DMS53 treated with DMSO at 0.1 percent for 48 hours (cell line): ENCODE measurements around the gene PPP1R13B.
"Not testable (repeated sequence)": the region's sequence is repeated elsewhere in the genome, so short reads cannot be mapped to it uniquely, and the experiment has no call there.

Experiments used
- DNase-seq: peaks from one replicate; lab custom pipeline; 2025; ENCODE audit not compliant: unreplicated experiment; lab: John Stamatoyannopoulos, UW

Gene PPP1R13B

DNA sequence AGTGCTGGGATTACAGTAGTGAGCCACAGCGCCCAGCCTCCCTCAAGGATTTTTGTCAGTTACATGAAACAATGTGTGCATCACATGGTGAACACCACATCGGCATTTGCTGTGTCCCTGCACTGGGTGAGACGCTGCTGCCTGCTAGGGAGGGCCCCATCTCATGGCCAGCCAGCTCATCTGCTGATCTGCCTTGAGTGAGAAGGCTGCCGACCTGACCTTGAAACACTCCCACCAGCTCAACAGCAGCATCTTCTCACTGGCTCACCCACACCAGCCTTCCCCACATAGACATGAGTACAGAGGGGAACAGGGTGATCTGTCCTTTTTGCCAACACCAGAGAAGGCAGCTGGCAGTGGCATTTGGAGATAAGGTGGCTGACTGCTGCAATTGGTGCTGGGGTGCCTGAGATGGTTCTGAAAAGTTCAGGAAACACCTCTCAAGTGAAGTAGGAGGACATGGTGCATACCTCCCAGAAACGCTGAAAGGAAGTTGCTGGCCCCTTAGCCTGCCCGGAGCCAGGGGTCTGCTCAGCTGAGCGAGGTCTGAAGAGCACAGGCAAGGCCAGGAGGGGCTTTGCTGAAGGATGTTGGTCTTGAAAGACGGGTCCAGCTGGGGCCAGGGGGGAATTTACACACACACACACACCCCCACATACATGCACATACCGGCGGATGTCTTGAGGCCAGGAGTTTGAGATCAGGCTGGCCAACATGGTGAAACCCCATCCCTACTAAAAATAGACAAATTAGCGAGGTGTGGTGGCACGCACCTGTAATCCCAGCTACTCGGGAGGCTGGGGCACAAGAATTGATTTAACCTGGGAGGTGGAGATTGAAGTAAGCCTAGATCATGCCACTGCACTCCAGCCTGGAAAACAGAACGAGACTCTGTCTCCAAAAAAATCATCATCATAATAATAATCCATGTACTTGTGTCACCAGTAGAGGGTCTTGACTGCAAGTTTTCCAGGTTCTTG is 14.3 kb upstream of the PPP1R13B start:
- no peak for DNase-seq

DNA sequence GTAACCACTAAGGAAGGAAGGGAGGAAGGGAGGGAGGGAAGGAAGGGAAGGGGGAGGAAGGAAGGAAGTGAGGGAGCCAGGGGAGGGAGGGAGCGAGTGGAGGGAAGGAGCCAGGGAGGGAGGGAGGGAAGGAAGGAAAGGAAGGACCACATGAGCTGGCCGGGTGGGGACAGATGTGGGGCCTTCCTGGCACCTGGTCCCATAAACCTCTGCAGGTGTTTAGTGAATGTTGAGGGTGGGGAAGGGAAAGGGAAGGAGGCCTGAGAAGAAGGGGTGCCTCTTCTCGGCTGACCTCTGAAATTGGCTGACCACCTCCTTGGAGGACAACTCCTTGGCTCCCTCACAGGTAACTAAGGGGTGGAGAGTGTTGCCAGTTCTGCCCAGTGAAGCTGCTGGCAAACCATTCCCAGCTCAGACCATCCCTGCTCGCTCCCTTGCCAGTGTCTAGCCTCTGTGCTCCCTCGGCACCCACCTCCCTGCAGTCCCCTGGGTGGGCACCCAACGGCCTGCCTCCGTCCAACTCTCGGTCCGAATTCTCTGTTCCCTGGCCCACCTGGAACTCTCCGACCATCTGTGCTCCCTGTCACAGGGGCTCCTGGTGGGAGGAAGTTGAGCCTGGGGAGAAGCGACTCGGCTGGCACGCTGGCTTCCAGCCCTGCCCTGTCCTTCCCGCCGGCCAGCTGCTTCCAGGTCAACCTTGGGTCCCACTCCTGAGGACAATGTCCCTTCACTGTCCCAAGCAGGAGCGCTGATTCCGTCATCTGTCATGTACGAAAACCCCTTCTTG is 12.2 kb upstream of the PPP1R13B start:
- DNase-seq: no peak

DNA sequence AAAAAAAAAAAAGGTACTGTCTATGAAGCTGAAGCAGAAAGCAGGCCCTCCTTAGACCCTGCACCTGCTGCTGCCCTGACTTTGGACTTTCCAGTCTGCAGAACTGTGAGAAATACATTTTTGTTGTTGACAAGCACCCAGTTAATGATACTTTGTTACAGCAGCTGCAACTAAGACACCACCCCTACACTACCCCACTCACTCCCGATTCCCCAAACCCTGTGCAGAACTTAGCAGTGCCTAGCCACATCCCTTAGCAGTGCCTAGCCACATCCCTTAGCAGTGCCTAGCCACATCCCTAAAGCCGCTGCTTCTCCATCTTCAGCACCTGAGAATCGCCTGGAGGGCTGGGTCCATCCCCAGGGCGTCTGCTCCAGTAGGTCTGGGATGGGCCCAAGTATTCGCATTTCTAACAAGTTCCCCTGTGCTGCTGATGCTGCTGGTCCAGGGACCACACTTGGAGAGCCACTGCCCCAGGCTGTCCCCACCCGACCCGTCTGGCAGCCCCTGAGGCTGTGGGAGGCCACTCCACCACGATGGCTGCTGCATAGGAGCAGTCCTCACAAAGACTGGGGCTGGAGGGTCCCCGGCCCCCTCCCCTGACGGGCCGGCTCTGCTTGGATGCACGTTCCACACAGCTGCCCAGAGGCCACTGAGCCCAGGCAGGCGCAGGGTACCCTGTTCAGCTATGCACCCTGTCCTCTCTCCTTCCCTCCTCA is 10.8 kb upstream of the PPP1R13B start:
- DNase-seq: no peak

DNA sequence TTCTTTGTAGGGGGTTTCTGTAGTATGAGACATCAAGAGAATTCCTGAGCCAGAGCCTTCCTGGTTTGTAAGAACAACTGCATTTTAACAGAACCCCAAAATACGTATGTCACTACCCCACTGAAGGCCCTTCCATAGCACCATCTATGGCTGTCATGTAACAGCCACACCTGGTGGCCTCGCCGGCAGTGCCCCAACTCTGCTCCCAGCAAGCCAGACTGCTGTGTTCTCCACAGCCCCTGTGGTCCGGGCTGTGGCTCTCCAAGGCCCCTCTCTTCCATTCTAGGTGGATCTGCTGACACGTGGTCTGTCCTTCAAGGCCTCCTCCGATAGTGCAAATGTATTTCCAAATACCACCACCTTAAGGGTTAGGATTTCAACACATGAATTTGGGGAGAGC is 9.9 kb upstream of the PPP1R13B start:
- DNase-seq: no peak

DNA sequence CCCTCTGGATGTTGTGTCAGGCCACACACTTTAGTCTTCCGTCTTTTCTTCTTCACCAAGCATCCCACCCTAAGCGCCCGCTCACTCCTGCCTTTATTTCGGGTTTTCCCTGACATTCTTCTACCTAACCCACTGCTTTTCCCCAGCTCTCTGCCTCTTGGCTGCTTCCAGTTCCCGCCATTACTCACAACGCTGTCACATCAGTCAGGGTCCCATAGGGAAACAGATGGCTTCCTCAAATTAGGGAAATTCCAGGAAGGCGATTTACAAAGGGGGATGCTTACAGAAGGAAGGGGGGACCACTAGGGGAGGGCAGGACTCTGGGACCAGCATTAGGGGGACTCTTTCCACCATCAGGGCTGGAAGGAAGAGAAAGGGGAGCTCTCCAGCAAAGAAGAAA is 9.2 kb upstream of the PPP1R13B start:
- no peak for DNase-seq

DNA sequence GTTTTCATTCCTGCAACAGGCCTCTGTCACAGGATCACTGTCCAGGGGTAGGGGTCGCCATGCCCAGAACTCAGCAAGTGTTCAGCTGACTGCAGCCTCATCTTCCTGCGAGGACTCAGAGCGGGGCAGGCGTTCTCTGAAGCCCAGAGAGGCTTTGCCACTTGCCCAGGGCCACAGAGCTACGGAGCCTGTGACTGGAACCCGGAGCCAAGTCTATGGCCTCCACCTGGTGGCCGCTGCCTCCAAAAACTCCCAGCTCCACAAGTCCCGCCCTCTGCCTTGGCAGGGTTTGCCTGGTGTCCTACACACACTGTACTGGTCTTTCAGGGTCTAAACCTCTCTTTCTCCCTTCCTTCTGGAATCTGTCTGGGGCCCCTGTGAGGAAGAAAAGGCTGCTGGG is 8.7 kb upstream of the PPP1R13B start:
- DNase-seq: no peak

DNA sequence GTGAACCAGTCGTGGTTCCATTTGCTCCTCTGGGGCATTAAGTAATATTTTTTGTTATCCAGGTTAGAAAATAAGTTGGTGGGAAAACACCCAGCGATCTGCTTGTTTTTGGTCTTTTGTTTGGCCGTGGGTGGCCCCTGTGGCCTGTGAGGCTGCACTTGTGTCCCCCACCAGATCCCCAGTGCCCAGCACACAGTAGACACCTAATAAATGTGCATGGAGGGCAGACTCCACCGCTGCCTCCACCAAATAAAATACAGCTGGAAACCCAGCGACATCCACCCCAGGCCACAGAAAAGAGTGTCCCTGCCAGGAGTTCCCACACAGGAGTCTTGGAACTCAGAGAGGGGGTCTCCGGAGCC is 8.3 kb upstream of the PPP1R13B start:
- no peak for DNase-seq

DNA sequence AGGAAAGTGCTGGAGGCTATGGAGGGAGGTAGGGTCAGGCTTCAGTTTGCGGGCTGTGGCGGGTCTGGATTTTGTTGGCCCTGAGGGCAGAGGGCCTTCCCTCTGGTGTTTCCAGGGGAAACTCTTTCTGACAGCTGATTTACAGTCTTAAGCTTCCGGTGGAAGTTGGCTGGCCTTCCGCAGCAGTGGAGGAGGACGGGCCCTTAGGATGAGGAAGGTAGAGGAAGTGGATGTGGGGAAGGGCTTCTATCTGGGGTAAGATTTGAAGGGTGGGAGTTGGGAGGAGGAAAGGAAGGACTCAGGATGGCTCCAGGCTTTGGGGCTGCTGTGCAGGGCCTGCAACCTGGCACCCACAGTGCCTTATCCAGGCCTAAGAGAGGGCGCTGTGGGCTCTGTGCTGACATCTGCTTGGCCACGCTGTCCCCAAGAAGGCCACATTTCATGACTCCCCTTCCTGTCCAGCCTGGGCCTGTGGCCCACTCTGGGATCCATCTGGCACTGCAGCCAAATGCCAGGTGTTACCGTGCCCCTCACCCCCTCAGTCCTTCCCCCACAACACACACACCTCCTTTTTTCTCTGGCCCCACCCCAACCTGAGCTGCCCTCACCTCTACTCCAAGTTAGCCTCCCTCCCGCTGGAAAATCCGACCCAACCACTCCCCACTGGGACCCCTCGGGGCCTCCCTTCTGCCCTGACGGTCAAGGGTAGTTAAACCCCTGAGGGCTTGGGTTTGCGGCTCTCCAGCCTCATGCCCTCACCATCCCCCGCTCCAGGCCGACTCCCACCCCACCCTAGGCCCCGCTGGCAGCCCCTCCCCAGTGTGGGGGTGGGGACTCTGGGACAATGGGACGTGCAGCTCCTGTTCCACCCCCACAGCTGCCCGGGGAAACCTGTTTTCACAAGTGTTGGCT is 7.7 kb upstream of the PPP1R13B start:
- no peak for DNase-seq

DNA sequence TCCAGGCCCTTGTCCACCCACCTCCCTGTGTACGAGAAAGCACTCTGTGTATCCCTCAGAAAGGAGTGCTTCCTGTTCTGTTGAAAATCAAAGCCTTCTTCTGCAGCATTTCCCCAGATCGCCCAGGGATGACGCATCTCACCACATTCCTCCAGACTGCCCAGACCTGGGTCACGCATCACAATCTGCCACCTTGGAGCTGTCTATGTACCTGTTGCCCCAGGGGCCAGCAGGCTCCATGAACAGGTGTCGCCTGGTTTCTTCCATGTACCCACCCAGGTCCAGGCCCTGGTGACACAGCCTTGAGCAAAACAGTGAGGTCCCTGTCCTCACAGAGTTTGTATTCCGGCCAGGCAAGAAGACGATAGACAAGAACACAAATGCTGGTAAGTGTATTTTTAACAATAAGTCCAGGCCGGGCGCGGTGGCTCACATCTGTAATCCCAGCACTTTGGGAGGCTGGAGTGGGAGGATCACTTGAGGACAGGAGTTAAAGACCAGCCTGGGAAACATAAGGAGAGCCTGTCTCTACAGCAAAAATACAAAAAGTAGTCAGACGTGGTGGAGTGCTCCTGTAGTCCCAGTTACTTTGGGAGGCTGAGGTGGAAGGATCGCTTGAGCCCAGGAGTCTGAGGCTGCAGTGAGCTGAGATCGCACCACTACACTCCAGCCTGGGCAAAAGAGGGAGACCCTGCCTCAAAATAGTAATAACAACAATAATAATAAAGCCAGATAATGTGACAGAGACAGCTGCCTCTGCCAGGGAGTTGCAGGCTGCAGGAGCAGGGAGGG is 6.8 kb upstream of the PPP1R13B start:
- no peak for DNase-seq

DNA sequence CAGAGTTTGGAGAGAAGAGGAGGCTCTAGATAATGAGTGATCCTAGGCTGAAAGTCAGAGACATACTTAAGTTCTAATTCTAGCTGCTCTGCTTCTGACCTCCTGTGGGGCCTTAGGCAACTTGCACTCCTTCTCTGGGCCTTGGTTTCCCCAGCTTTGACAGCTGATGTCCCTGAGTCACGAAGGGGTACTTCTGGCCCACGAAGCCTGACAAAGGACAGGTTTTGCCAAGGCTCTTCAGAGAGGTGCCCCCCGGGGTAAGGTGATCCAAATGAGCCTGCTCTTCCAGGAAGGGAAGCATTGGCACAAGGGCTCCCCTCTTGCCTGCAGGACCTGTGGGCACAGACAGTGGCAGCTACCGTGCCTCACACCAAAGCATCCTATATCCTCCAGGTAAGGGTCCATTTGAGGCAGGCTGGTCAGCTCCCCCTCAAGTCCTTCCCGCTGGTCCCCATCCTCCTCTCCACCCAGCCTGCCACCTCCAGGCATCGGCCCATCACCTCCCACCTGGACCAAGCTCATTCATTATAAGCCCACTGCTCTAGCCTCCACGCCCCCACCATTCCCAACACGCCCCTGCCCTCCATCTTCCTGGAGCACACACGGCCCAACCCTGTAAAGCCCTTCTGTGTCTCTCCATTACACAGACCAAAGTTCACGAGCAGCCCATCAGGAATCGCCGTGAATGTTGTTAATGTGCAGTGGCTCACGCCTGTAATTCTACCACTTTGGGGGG is 1.9 kb upstream of the PPP1R13B start:
- DNase-seq: no peak

DNA sequence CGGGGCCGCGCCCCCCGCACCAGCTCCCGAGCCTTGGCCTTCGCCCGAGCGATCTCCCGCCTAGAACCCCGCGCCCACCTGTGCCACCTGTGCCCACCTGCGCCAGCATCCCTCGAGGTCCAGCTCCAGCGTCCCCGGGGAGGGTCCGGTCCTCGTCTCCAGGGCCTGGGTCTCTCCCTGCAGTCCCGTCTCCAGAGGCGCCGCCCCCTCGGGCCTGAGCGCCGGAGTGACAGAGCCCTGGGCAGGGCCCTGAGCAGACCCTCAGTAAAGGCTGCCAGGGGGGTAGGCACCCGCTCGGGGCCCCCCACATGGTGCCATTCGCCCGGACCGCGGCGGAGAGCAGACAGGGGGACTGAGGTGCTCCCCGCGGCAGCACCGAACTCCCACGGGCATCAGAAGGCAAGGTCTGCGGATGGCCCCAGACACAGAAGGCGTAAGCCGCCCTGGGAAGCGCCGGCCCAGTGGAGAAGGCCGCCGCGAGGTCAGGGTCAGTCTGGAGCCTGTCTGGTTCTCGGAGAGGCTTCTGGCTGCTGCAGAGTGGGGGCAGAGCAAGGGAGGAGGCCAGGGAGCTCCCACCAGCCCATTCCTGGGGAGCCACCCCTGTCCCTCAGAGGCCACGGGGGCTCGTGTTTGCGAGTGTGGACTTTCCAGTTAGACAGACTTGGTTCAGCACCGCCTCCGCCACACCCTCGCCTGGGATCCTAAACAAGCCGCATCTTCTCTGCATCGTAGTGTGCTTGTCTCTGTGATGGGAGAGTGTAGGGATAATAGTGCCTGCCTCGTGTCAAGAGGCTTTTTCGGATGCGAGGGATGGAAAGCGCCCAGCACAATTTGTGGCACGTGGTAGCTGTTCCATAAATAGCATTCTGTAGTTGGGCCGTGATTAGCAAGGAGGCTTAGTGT is 1.1 kb upstream of the PPP1R13B start:
- DNase-seq: no peak

DNA sequence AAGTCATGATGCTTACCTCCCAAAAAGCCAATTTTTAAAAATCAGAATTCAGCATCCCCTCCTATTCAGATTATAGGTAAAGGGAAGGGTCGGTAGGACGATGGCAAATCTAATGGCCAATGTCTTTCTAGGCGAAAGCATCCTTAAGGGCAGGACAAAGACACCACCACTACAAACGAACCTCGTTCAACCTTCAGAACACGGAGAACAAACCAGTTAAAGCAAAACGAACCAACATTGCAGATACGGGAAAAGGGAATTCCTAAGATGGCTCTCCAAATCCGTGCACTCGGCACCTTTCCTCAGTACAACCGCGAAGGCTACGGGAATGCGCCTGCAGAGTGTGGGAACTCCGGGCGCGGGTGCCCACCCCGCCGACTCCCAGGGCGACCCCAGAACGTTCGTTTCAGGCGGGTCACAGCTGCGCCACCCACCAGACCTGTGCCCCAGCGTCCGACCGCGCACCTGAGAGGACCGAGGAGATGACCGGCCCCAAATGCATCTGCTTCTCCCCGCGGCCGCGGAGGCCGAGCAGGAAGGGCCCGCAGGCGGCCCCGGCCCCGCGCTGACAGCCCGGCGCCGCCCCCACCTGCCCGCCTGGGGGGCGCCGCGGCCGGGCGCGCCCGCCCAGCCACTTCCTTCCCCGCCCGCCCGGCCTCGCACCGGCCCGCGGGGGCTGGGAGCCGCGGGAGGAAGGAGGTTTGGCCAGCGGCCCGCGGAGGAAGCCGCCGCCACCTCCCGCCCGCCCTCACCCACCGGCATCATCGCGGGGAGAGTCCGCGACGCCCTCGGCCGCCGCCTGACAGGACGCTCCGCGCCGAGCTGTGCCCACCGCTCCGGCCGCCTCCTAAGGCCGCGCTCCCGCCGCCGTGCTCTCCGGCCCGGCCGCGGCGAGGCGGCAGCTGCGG is 578 bp downstream of the PPP1R13B start:
- DNase-seq: no peak

DNA sequence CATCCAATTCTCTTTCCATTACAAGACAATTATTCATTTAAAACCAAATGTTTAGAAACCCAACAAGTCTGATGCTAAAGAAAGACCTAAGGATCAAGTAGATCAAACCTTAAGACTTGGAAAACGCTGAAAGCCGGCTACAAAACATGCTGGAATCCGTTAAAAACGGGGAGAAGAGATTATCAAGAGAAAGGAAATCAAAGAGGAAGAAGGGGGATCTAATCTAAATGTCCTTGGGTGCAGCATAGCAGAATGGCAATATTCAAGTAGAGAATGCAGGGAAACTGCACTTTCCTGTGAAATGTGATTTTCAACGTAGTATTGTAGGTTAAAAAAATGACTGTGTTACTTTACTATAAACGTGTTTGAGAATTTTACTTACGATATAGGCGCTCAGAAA is 1.3 kb downstream of the PPP1R13B start:
- no peak for DNase-seq

DNA sequence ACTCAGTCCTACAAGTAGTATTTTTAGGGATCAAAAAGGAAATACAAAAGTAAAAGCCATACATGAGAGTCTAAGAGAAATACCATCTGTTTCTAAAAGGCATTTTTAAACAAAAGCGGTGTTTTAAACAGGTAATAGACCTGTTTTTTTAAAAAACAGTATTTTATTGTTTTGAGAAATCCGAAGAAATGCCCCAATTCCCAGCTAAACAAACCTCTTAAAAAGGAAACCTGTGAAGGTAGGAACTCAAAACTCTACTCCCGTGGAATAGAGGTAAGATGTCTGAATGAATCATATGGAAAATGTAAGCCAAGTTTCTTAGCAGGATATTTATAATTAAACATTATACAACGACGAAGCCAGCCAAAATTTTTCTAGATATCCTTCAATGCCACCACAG is 2.0 kb downstream of the PPP1R13B start:
- DNase-seq: no peak

DNA sequence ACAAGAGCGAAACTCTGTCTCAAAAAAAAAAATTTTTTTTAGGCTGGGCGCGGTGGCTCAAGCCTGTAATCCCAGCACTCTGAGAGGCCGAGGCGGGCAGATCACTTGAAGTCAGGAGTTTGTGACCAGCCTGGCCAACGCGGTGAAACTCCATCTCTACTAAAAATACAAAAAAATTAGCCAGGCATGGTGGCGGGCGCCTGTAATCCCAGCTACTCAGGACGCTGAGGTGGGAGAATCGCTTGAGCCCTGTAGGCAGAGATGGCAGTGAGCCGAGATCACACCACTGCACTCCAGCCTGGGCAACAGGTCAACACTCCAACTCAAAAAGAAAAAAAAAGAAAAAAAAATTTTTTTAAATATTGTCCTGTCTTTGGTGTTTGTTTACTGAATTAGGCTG is 6.1 kb downstream of the PPP1R13B start:
- not testable (repeated sequence) for DNase-seq

DNA sequence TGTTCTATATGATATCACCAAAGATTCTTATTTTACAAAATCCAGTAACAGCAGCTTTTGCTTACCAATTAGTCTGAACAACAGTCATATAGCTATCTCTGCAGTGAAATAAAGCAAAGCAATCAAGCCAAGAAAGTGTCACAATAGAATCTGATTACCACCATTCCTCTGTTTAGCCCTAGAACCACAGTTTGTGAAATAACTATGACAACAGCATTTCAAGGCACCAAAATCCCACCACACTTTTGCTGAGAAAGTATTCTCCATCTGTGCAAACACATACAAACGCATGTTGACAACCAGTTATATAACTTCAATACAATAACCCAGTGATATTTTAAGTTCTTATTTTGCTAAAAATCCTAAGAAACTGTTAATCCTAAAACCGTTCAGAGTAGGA is 7.4 kb downstream of the PPP1R13B start:
- DNase-seq: no peak

DNA sequence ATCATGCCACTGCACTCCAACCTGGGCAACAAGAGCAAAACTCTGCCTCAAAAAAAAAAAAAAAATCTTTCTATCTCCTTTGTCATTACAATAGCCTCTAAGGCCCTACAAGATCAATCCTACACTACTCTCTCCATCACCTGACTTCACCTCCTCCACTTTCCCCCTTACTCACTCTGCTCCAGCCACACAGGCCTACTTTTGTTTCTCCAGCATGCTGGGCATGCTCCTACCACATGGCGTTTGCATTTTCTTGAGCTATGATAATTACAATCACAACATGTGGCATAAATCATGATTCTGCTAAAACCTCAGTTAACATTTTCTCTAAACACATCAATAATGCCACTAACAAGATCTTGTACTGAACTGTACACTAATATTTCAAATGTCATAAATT is 7.8 kb downstream of the PPP1R13B start:
- no peak for DNase-seq
